Muscle of leg (tissue), 16 donors: ENCODE data around the gene CYP2A6. TPM values are rescaled to one million over a fixed set of nuclear protein-coding genes. Genes with fewer than 3 reads are reported as not detected.
"Not testable (repeated sequence)": the region's sequence is repeated elsewhere in the genome, so short reads cannot be mapped to it uniquely, and the experiment has no call there.

ENCODE experiments used
- DNase-seq: peaks from one replicate; pipeline ENCODE4 v3.0.0; 2013
- H3K27ac ChIP-seq: one replicate; pipeline ENCODE4 v1.5.1; 2013; ENCODE audit warnings: mild to moderate bottlenecking, low read length, control low read depth
- H3K27me3 ChIP-seq: one replicate; pipeline ENCODE4 v1.6.1; 2013; ENCODE audit warnings: low read length; ENCODE audit not compliant: control insufficient read depth, insufficient read depth
- H3K36me3 ChIP-seq: one replicate; pipeline ENCODE4 v1.6.1; 2013; ENCODE audit warnings: low read length; ENCODE audit not compliant: control insufficient read depth, insufficient read depth
- H3K4me1 ChIP-seq: one replicate; pipeline ENCODE4 v1.6.1; 2013; ENCODE audit warnings: low read length; ENCODE audit not compliant: control insufficient read depth, insufficient read depth
- H3K4me3 ChIP-seq: one replicate; pipeline ENCODE4 v1.5.1; 2013; ENCODE audit warnings: low read length, control low read depth
- H3K9me3 ChIP-seq: replicated peaks from 2 replicates; pipeline ENCODE4 v1.6.1; 2013; ENCODE audit warnings: low read depth, low read length; ENCODE audit not compliant: control insufficient read depth
- WGBS: methylation state at CpG from one replicate; pipeline ENCODE4 v1.1.5; 2013; ENCODE audit warnings: missing lambda C conversion rate; ENCODE audit not compliant: insufficient coverage; 5-methylcytosine and 5-hydroxymethylcytosine counted together
- long read RNA-seq, 11 donors: transcript quantifications; one replicate each; lab custom pipeline, GENCODE V29; 2026
- polyA plus RNA-seq, 8 donors: library from polyadenylated mRNA; unstranded; fragments of 120-200 nt; gene quantifications; one replicate each; pipeline versions ENCODE4 v1.2.1 to v1.2.3, GENCODE V29; 2013; ENCODE audit warnings: inconsistent platforms in 1 of 8, low replicate concordance in 1 of 8; ENCODE audit not compliant: insufficient read length in 8 of 8, insufficient read depth in 1 of 8
- total RNA-seq: library from RNA; stranded (reverse); fragments of 120-200 nt; gene quantifications from one replicate; pipeline ENCODE4 v1.2.4, GENCODE V29; 2013

The CYP2A6 gene, protein sequence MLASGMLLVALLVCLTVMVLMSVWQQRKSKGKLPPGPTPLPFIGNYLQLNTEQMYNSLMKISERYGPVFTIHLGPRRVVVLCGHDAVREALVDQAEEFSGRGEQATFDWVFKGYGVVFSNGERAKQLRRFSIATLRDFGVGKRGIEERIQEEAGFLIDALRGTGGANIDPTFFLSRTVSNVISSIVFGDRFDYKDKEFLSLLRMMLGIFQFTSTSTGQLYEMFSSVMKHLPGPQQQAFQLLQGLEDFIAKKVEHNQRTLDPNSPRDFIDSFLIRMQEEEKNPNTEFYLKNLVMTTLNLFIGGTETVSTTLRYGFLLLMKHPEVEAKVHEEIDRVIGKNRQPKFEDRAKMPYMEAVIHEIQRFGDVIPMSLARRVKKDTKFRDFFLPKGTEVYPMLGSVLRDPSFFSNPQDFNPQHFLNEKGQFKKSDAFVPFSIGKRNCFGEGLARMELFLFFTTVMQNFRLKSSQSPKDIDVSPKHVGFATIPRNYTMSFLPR
- total RNA-seq (not detected), polyA plus RNA-seq (under 1 TPM in 1 of 8 donors, not detected in 7; 0.12 TPM)
- long read RNA-seq, donor 1: 0 reads
- long read RNA-seq, donor 2: 0 reads
- long read RNA-seq, donor 3: 0 reads
- long read RNA-seq, donor 4: 0 reads
- long read RNA-seq, donor 5: 0 reads
- long read RNA-seq, donor 6: 0 reads
- long read RNA-seq, donor 7: 0 reads
- long read RNA-seq, donor 8: 0 reads
- long read RNA-seq, donor 9: 0 reads
- long read RNA-seq, donor 10: 0 reads
- long read RNA-seq, donor 11: 0 reads

- H3K9me3 ChIP-seq, H3K27ac ChIP-seq, H3K4me1 ChIP-seq, H3K36me3 ChIP-seq, H3K4me3 ChIP-seq, DNase-seq: not testable (repeated sequence)
- WGBS: 100% methylated on average over 1 of the region's 3 CpGs
- H3K27me3 ChIP-seq: peaks cover 13% of the 10 kb centered on the region
These were observed at the start of gene CYP2A6 for GRCh38 chr19:40850277-40850676. Gene CYP2A6 (minus strand): TSS chr19:40850447. CDS start chr19:40850426, 21 bp downstream.

DNA sequence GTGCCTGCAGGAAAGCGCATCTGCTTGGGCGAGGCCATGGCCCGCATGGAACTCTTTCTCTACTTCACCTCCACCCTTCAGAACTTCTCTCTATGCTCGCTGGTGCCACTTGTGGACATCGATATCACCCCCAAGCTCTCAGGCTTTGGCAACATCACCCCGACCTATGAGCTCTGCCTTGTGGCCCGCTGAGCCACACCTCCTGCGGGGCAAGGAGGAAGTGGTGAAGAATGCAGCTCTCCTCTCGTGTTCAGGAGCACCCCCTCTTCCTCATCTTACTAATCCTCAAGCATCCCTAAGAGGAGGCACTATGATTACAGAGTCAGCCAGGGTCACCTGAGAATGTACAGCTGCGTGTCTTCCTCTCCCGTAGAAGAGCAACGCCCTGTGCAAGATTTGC, 49.7 kb upstream of the CYP2A6 start:
- WGBS: 95% methylated on average over 4 of the region's 12 CpGs

DNA sequence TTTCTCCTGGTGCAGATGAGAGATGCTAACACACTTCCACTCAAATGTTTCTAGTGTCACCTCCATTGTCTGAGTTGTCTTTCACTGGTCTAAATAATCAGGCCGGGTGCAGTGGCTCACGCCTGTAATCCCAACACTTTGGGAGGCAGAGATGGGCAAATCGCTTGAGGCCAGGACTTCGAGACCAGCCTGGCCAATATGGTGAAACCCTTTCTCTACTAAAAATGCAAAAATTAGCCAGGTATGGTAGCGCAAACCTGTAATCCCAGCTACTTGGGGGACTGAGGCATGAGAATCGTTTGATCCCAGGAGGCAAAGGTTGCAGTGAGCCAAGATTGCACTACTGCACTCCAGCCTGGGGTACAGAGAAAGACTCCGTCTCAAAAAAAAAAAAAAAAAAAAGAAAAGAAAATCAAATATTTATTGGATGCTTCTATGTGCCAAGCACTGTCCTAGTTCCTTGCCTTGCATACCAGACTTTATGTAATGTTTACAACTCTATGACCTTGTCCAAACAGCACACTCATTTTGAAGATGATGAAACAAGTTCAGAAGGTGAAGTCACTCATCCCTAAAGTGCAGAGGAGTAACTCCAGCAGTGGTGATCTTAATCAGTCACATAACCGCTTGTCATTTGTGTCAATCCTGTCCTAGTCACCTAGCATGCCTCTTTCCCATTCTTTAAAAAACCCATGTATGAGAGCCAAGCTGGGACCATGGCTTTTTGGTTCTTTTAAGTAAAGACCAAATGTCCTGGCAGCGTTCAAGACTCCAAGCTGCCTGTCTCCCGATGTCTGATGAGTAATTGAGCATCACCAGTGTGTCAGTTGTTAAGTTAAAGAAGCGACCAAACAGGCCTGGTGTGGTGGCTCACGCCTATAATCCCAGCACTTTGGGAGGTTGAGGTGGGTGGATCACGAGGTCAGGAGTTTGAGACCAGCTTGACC, 46.9 kb upstream of the CYP2A6 start:
- 82% methylated on average over 4 of the region's 13 CpGs for WGBS
- H3K9me3 ChIP-seq, H3K36me3 ChIP-seq, H3K27ac ChIP-seq, H3K27me3 ChIP-seq, DNase-seq, H3K4me3 ChIP-seq, H3K4me1 ChIP-seq: not testable (repeated sequence)

More for the DNA sequence above, 49.7 kb upstream of the CYP2A6 start:
- DNase-seq, H3K27me3 ChIP-seq, H3K27ac ChIP-seq, H3K36me3 ChIP-seq, H3K4me3 ChIP-seq, H3K4me1 ChIP-seq, H3K9me3 ChIP-seq: not testable (repeated sequence)

GRCh38 chr19:40896418-40896796, 46.2 kb upstream of the CYP2A6 start:
- no peaks in the 10 kb centered on the region for H3K27me3 ChIP-seq
- WGBS: 100% methylated on average over 1 of the region's 5 CpGs
- no peak overlapping the region for H3K27ac ChIP-seq
- no peak overlapping the region for H3K4me3 ChIP-seq
- no peak for DNase-seq
- H3K36me3 ChIP-seq: no peaks in the 10 kb centered on the region
- no peaks in the 10 kb centered on the region for H3K9me3 ChIP-seq
- H3K4me1 ChIP-seq: no peaks in the 10 kb centered on the region

DNA sequence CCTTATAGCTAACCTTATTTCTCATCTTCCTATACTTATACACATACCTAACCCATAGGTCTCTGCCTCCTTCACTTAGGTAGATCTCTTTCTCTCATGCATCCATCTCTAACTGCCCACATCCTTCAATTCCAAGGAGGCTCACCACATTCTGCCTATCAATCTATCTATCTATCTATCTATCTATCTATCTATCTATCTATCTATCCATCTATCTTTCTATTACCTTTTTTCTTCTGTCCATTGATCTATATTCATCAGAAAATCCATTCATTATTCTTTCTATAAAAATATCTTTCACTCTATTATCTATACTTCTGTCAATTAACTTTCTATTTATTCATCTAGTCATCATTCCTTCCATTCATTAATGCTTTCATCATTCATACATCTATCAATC, 42.9 kb upstream of the CYP2A6 start:
- no peaks in the 10 kb centered on the region for H3K27me3 ChIP-seq
- H3K9me3 ChIP-seq: no peaks in the 10 kb centered on the region
- no peak for DNase-seq

DNA sequence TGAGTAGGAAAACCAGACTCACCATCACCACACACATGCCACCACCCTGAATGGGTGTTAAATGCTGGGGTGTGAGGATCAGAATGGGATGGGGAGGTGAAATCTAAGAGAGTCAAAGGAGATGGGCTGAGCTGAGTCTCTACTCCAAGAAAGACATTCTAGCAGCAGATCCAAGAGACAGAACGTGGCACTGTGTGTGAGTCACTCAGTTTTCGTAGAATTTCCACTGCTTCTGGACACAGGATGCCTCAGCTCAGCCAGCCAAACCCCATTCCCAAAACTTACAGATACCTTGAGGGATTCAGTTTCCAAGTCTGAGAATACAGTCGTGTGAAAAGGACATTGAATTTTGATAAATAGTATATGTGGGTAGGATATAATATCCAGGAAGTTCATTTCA, 39.1 kb upstream of the CYP2A6 start:
- Histone ChIP-seq H3K4me3 (no peak overlapping the region), H3K27me3 (no peaks in the 10 kb centered on the region)
- no CpG with 5 or more reads among the region's 3 CpGs for WGBS

More for the DNA sequence above, 42.9 kb upstream of the CYP2A6 start:
- Histone ChIP-seq H3K36me3 (no peaks in the 10 kb centered on the region), H3K27ac (no peak overlapping the region), H3K4me3 (no peak overlapping the region), H3K4me1 (no peaks in the 10 kb centered on the region)

GRCh38 chr19:40888191-40888590, 37.9 kb upstream of the CYP2A6 start:
- Histone ChIP-seq H3K4me1 (no peaks in the 10 kb centered on the region), H3K4me3 (no peak overlapping the region), H3K27me3 (no peaks in the 10 kb centered on the region), H3K36me3 (no peaks in the 10 kb centered on the region), H3K27ac (no peak overlapping the region), H3K9me3 (no peaks in the 10 kb centered on the region)
- DNase-seq: no peak
- 83% methylated on average over 2 of the region's 4 CpGs for WGBS

More for the DNA sequence above, 39.1 kb upstream of the CYP2A6 start:
- H3K9me3 ChIP-seq: no peaks in the 10 kb centered on the region
- no peaks in the 10 kb centered on the region for H3K4me1 ChIP-seq
- no peak overlapping the region for H3K27ac ChIP-seq
- H3K36me3 ChIP-seq: no peaks in the 10 kb centered on the region
- DNase-seq: no peak

DNA sequence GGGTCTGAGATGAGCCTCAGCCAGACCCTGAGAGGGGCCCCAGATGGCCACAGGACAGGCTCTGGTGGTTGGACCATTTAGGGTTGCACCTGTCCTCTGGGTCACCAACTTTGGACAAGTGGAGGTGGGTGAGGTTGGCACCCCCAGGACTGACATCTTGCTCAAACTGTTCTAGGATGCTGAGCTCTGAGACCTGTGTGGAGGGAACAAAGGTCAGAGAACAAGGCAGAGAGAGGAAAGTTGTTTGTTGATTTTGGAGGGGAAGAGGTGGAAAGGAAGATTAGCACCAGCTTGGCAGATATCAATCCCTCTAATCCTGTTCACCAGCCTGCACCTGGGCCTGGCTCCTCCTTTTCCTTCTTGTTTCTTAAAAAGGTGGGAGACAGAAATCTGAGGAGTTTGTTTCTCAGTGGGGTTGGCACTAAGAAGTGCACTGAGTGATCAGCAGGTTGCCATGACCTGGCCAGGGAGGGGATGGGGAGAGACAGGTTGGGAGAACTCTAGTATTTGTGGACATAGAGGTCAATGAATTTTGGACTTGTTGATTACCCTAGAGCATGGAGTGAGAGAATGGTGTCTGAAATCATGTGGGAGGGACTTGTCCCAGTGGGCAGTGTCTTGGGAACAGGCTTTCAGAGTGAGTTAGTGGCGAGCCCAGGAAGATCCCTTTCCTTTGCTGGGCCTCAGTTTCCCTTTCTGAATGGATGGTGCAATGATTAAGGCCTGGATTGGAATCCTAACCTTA, 34.1 kb upstream of the CYP2A6 start:
- H3K27ac ChIP-seq, H3K4me1 ChIP-seq, H3K4me3 ChIP-seq, H3K9me3 ChIP-seq, H3K27me3 ChIP-seq, H3K36me3 ChIP-seq, DNase-seq: not testable (repeated sequence)
- no CpG with 5 or more reads among the region's 1 CpG for WGBS

GRCh38 chr19:40882062-40882461, 31.8 kb upstream of the CYP2A6 start, which contains the start of gene CYP2A7:
Gene CYP2A7 (minus strand): TSS chr19:40882231. CDS start chr19:40882210, 21 bp downstream.
- 100% methylated on average over 1 of the region's 3 CpGs for WGBS
- not testable (repeated sequence) for H3K4me1 ChIP-seq, H3K27ac ChIP-seq, H3K4me3 ChIP-seq, H3K36me3 ChIP-seq, H3K9me3 ChIP-seq, DNase-seq, H3K27me3 ChIP-seq
